ENCODE results near the gene SCAF1. TPM values are rescaled to one million over a fixed set of nuclear protein-coding genes. Genes with fewer than 3 reads are reported as not detected.

SCAF1 gene
- total RNA-seq, 6 donors from 2014 or later, result 28.6 to 98.5 (median 71.0) TPM

- Histone ChIP-seq H3K4me3 (no peak overlapping the region), H3K27me3 (no peaks in the 10 kb centered on the region), H3K36me3 (peaks cover 0 to 21% (median 5%) of the 10 kb centered on the region in 4 donors), H3K9me3 (no peaks in the 10 kb centered on the region), H3K4me1 (peaks cover 51 to 81% (median 60%) of the 10 kb centered on the region in 4 donors), H3K27ac (peak overlapping the region; percentile 55 to 100 (median 77))
- TF ChIP-seq EP300 (IDR thresholded peaks at IDR 0.05), result no peak
- peak in 2 of 6 experiments; percentile 9 to 20 for TF ChIP-seq CTCF (IDR thresholded peaks at IDR 0.05)
- TF ChIP-seq POLR2AphosphoS5 (IDR thresholded peaks at IDR 0.05), result peak in 1 of 2 donors; percentile 8
- no peak for TF ChIP-seq POLR2A (IDR thresholded peaks at IDR 0.05)
- peak in 1 of 2 donors; percentile 33 for DNase-seq
- 40 to 54% methylated on average over 19 to 24 of the region's 24 CpGs for WGBS, 2 donors
- ATAC-seq (ENCODE audit: low FRiP score in 2 of 2), result no peak
Measured at GRCh38 chr19:49635530-49636232, 6.3 kb upstream of the SCAF1 start.

- Histone ChIP-seq H3K4me3 (no peak overlapping the region), H3K36me3 (peaks cover 0 to 21% (median 5%) of the 10 kb centered on the region in 4 donors), H3K27me3 (no peaks in the 10 kb centered on the region), H3K4me1 (peaks cover 53 to 83% (median 56%) of the 10 kb centered on the region in 4 donors), H3K27ac (peak overlapping the region; percentile 35 to 100 (median 75)), H3K9me3 (no peaks in the 10 kb centered on the region)
- TF ChIP-seq EP300 (IDR thresholded peaks at IDR 0.05), result no peak
- no peak for TF ChIP-seq POLR2AphosphoS5 (IDR thresholded peaks at IDR 0.05)
- TF ChIP-seq POLR2A (IDR thresholded peaks at IDR 0.05), result no peak
- TF ChIP-seq CTCF (IDR thresholded peaks at IDR 0.05), result no peak
- DNase-seq (peak in 1 of 2 donors; percentile 67), ATAC-seq (ENCODE audit: low FRiP score in 2 of 2) (no peak)
- 79 to 85% methylated on average over 18 to 26 of the region's 30 CpGs for WGBS, 2 donors
Measured at GRCh38 chr19:49636233-49636932, 5.6 kb upstream of the SCAF1 start.

GRCh38 chr19:49637821-49638738 lies 3.9 kb upstream of the SCAF1 start:
- DNase-seq (peak; percentile 90), ATAC-seq (ENCODE audit: low FRiP score in 2 of 2) (peak in 1 of 2 donors; percentile 16)
- no peaks in the 10 kb centered on the region for H3K27me3 ChIP-seq
- H3K4me1 ChIP-seq, result peaks cover 49 to 83% (median 58%) of the 10 kb centered on the region in 4 donors
- TF ChIP-seq POLR2A (IDR thresholded peaks at IDR 0.05), result peak in 2 of 4 donors; percentile 17 to 49
- no peak for TF ChIP-seq CTCF (IDR thresholded peaks at IDR 0.05)
- peak in 1 of 2 donors; percentile 82 for TF ChIP-seq POLR2AphosphoS5 (IDR thresholded peaks at IDR 0.05)
- H3K36me3 ChIP-seq, result peaks cover 0 to 21% (median 5%) of the 10 kb centered on the region in 4 donors
- 3 to 7% methylated on average over 17 to 19 of the region's 19 CpGs for WGBS, 2 donors
- no peaks in the 10 kb centered on the region for H3K9me3 ChIP-seq
- peak overlapping the region; percentile 60 to 98 (median 82) for H3K4me3 ChIP-seq
- peak overlapping the region; percentile 95 to 100 (median 100) for H3K27ac ChIP-seq

GRCh38 chr19:49639401-49640112 lies 2.5 kb upstream of the SCAF1 start:
- no peaks in the 10 kb centered on the region for H3K9me3 ChIP-seq
- DNase-seq (no peak), ATAC-seq (ENCODE audit: low FRiP score in 2 of 2) (no peak)
- H3K36me3 ChIP-seq, result peaks cover 0 to 21% (median 5%) of the 10 kb centered on the region in 4 donors
- peak overlapping the region; percentile 60 to 98 (median 82) for H3K4me3 ChIP-seq
- peak overlapping the region; percentile 95 to 100 (median 100) for H3K27ac ChIP-seq
- H3K27me3 ChIP-seq, result no peaks in the 10 kb centered on the region
- H3K4me1 ChIP-seq, result peaks cover 50 to 84% (median 64%) of the 10 kb centered on the region in 4 donors
- WGBS, 2 donors, result 8% methylated on average over 11 to 12 of the region's 31 CpGs
- TF ChIP-seq CTCF (IDR thresholded peaks at IDR 0.05) (no peak), POLR2AphosphoS5 (IDR thresholded peaks at IDR 0.05) (peak in 1 of 2 donors; percentile 63), POLR2A (IDR thresholded peaks at IDR 0.05) (peak in 1 of 4 donors; percentile 48), EP300 (IDR thresholded peaks at IDR 0.05) (no peak)

All from upper lobe of left lung (tissue), 6 donors.